Measurements from ENCODE around the gene CRYBG1.
A peak's percentile ranks its signal among the peaks of the same experiment; 100 is the strongest.

The CRYBG1 gene

GRCh38 chr6:106360410-106360988 is at the start of gene CRYBG1:
TSS of gene CRYBG1 (plus strand) at chr6:106360717. CDS start at chr6:106360909, 192 bp downstream.
- no peak for FAIRE-seq

- no peak for FAIRE-seq
These were observed 44.6 kb upstream of the CRYBG1 start for GRCh38 chr6:106315765-106316374.

- peak; percentile 14 for FAIRE-seq
These were observed 44.1 kb upstream of the CRYBG1 start for GRCh38 chr6:106316375-106316766.

GRCh38 chr6:106318061-106318460 is 42.5 kb upstream of the CRYBG1 start:
- no peak for FAIRE-seq

GRCh38 chr6:106318851-106319250 is 41.7 kb upstream of the CRYBG1 start:
- peak; percentile 6 for FAIRE-seq

- FAIRE-seq: no peak
These were observed 38.6 kb upstream of the CRYBG1 start for GRCh38 chr6:106321940-106322339.

GRCh38 chr6:106324726-106325335 is 35.7 kb upstream of the CRYBG1 start:
- no peak for FAIRE-seq

- peak; percentile 95 for FAIRE-seq
These were observed 35.0 kb upstream of the CRYBG1 start, which contains the start of gene ATG5 for GRCh38 chr6:106325336-106326178. TSS of gene ATG5 (minus strand) at chr6:106325760. CDS start at chr6:106316208, 9,552 bp downstream.

GRCh38 chr6:106334646-106335448 is 25.7 kb upstream of the CRYBG1 start:
- FAIRE-seq: peak; percentile 49

GRCh38 chr6:106339334-106340029 is 21.0 kb upstream of the CRYBG1 start:
- no peak for FAIRE-seq

- FAIRE-seq: no peak
These were observed 13.3 kb upstream of the CRYBG1 start for GRCh38 chr6:106347219-106347618.

- FAIRE-seq: no peak
These were observed 4.1 kb upstream of the CRYBG1 start for GRCh38 chr6:106356378-106356777.

- no peak for FAIRE-seq
These were observed 533 bp upstream of the CRYBG1 start for GRCh38 chr6:106359959-106360409.

GRCh38 chr6:106360989-106361430 is 493 bp downstream of the CRYBG1 start:
- FAIRE-seq: no peak

- no peak for FAIRE-seq
These were observed 3.1 kb downstream of the CRYBG1 start for GRCh38 chr6:106363401-106364138.

GRCh38 chr6:106369739-106370138 is 9.2 kb downstream of the CRYBG1 start:
- FAIRE-seq: no peak

- FAIRE-seq: no peak
These were observed 10.1 kb downstream of the CRYBG1 start for GRCh38 chr6:106370639-106371038.

- no peak for FAIRE-seq
These were observed 12.5 kb downstream of the CRYBG1 start for GRCh38 chr6:106372838-106373501.

- no peak for FAIRE-seq
These were observed 13.2 kb downstream of the CRYBG1 start for GRCh38 chr6:106373502-106374239.
